Heart right ventricle (tissue), 16 donors: Measurements from ENCODE around the gene PRSS3. TPM values are rescaled to one million over a fixed set of nuclear protein-coding genes. Genes with fewer than 3 reads are reported as not detected.
"Not testable (repeated sequence)": the region's sequence is repeated elsewhere in the genome, so short reads cannot be mapped to it uniquely, and the experiment has no call there.

Source experiments
- ATAC-seq, 8 donors: fragments of 200-7000 bp; cut with Tn5 transposase; one replicate each; pipeline ENCODE4 v1.9.1; 2020; ENCODE audit warnings: mild to moderate bottlenecking in 8 of 8, moderate library complexity in 8 of 8, moderate number of reproducible peaks in 1 of 8
- DNase-seq, 2 donors: peaks; one replicate each; pipeline ENCODE4 v3.0.0-alpha.2; 2020
- H3K27ac ChIP-seq, 10 donors: fragments of 200-600 bp; sonication (generic) in 2 of 10; one replicate each; pipeline versions ENCODE4 v1.5.0 to v1.8.0; 2020 to 2022; ENCODE audit warnings: mild to moderate bottlenecking in 3 of 10
- H3K27me3 ChIP-seq, 7 donors: fragments of 200-600 bp; one replicate each; pipeline ENCODE4 v1.8.0; 2021 to 2022; ENCODE audit warnings: mild to moderate bottlenecking in 2 of 7
- H3K36me3 ChIP-seq, 9 donors: fragments of 200-600 bp; sonication (generic) in 1 of 9; one replicate each; pipeline versions ENCODE4 v1.5.0 to v1.8.0; 2020 to 2022; ENCODE audit warnings: mild to moderate bottlenecking in 2 of 9
- H3K4me1 ChIP-seq, 9 donors: fragments of 200-600 bp; sonication (generic) in 1 of 9; one replicate each; pipeline versions ENCODE4 v1.5.0 to v1.8.0; 2020 to 2022; ENCODE audit warnings: mild to moderate bottlenecking in 4 of 9
- H3K4me3 ChIP-seq, 10 donors: fragments of 200-600 bp; sonication (generic) in 2 of 10; one replicate each; pipeline versions ENCODE4 v1.5.0 to v1.8.0; 2020 to 2022; ENCODE audit warnings: mild to moderate bottlenecking in 7 of 10, moderate library complexity in 2 of 10
- H3K9me3 ChIP-seq, 11 donors: fragments of 200-600 bp in 10 of 11; sonication (generic) in 2 of 11; one replicate each; pipeline versions ENCODE4 v1.5.0 to v1.8.0; 2013 to 2022; ENCODE audit warnings: mild to moderate bottlenecking in 2 of 11, control low read depth in 1 of 11, moderate library complexity in 1 of 11
- CTCF ChIP-seq, 9 donors: fragments of 200-600 bp; sonication (generic) in 2 of 9; IDR thresholded peaks; one replicate each; pipeline versions ENCODE4 v1.5.0 to v1.8.0; 2021 to 2022; ENCODE audit warnings: antibody characterized with exemption in 9 of 9, mild to moderate bottlenecking in 5 of 9, moderate library complexity in 1 of 9
- WGBS, 2 donors: extraction: QIAGEN DNeasy Blood & Tissue Kit; methylation state at CpG; one replicate each; pipeline ENCODE4 v1.1.7; 2013; ENCODE audit warnings: inconsistent platforms in 1 of 2; 5-methylcytosine and 5-hydroxymethylcytosine counted together
- intact Hi-C, 10 donors: fragments of 100-400 bp; cut with DNase I; formaldehyde crosslinking; loops; one replicate each; pipeline versions ENCODE4 v1.11.1 to v1.14.2; 2022
- long read RNA-seq, 3 donors: library from polyadenylated mRNA; unstranded; transcript quantifications; one replicate each; pipeline ENCODE4 v2.0.0, GENCODE V29; 2020 to 2021
- polyA plus RNA-seq, 2 donors: library from polyadenylated mRNA; stranded (reverse); fragments of 200-250 nt; gene quantifications; one replicate each; pipeline ENCODE4 v1.2.3, GENCODE V29; 2013
- total RNA-seq, 10 donors: library from RNA; stranded (reverse); fragmentation: NEBNext Ultra II Directional in 3 of 10; extraction: Animal tissue kit (Norgen Biotek cat#: 25700) in 3 of 10; gene quantifications; one replicate each; pipeline versions ENCODE4 v1.2.1 to v1.2.4, GENCODE V29; 2021 to 2023
- donor health status: Arrhythmogenic right ventricular cardiomyopathy.
- donor health status: ischemic (EF 13 %, LVEDD 7.1; RV severe dilation, severe dysfunction).
- donor health status: healthy with polysubstance abuse.
- donor health status: DM: no; HTN: yes; CAD: no.
- donor health status: DM: no; HTN: no; CAD: no.
- donor health status: ischemic (EF 25% LVEDD 6.9; RV normal size, moderate dysfunction).
- donor health status: ischemic (EF 25% LVEDD 5.7; RV mildly dilated, moderate dysfunction).
- donor health status: healthy.
- donor health status: DM: yes; HTN: yes; CAD: no.
- donor health status: Ischemic cardiomyopathy.
- donor health status: ischemic (EF 35%, LVEDD 5.7; RV mildly dilated, moderate dysfunction).
- donor health status: nonischemic (EF 11% LVEDD 7.7; RV severe dilation, severe dysfunction).
- donor health status: DM: yes; HTN: yes; CAD: no.
- donor health status: PGD.
- donor health status: ischemic (EF 29% LVEDD 5.4; RV normal size, mild dysfunction).
- donor health status: nonischemic (EF 23%, LVEDD 6.1; RV moderate dilation, normal function).

PRSS3 gene
- total RNA-seq (1 to 10 TPM in 1 of 10 donors, under 1 TPM in 6, not detected in 3; 0.31 to 1.0 (median 0.77) TPM), polyA plus RNA-seq (under 1 TPM in 1 of 2 donors, not detected in 1; 0.07 TPM)
- long read RNA-seq, donor 1, result 0 reads
- long read RNA-seq, donor 2, result 0 reads
- long read RNA-seq, donor 3, result 0 reads

GRCh38 chr9:33795281-33795680, at the start of gene PRSS3:
PRSS3 (plus strand) TSS chr9:33795561; CDS start chr9:33795574, 13 bp downstream.
- Histone ChIP-seq H3K4me1 (no peaks in the 10 kb centered on the region), H3K27ac (no peak within 1 kb of the TSS), H3K4me3 (no peak within 1 kb of the TSS), H3K36me3 (no peaks in the 10 kb centered on the region), H3K9me3 (peaks cover 0 to 7% (median 0%) of the 10 kb centered on the region in 11 donors), H3K27me3 (peaks cover 0 to 2% (median 0%) of the 10 kb centered on the region in 7 donors)
- no peak for DNase-seq
- intact Hi-C loops, result no loop called here
- ATAC-seq, result no peak
- no peak for TF ChIP-seq CTCF (IDR thresholded peaks at IDR 0.05)
- WGBS, 2 donors, result 56 to 77% methylated on average over 4 of the region's 4 CpGs

- 87 to 88% methylated on average over 22 of the region's 22 CpGs for WGBS, 2 donors
- no peak for TF ChIP-seq CTCF (IDR thresholded peaks at IDR 0.05)
These were observed 46.6 kb upstream of the PRSS3 start for GRCh38 chr9:33748633-33749304.

GRCh38 chr9:33749305-33749654, 46.1 kb upstream of the PRSS3 start:
- DNase-seq, intact Hi-C loops, H3K36me3 ChIP-seq, H3K27ac ChIP-seq, H3K9me3 ChIP-seq, ATAC-seq: not testable (repeated sequence)
- peak overlapping the region in 1 of 10 donors; percentile 9 for H3K4me3 ChIP-seq
- WGBS, 2 donors, result 79 to 84% methylated on average over 6 of the region's 6 CpGs
- H3K4me1 ChIP-seq, result peaks cover 0 to 14% (median 7%) of the 10 kb centered on the region in 9 donors
- H3K27me3 ChIP-seq, result peaks cover 0 to 65% (median 51%) of the 10 kb centered on the region in 7 donors

More at GRCh38 chr9:33748633-33749304, 46.6 kb upstream of the PRSS3 start:
- Histone ChIP-seq H3K36me3 (no peaks in the 10 kb centered on the region), H3K9me3 (no peaks in the 10 kb centered on the region), H3K27ac (no peak overlapping the region), H3K4me1 (peaks cover 0 to 14% (median 7%) of the 10 kb centered on the region in 9 donors), H3K4me3 (peak overlapping the region in 1 of 10 donors; percentile 9), H3K27me3 (peaks cover 0 to 59% (median 46%) of the 10 kb centered on the region in 7 donors)
- ATAC-seq, result no peak
- intact Hi-C loops, result no loop called here
- DNase-seq, result no peak

DNA sequence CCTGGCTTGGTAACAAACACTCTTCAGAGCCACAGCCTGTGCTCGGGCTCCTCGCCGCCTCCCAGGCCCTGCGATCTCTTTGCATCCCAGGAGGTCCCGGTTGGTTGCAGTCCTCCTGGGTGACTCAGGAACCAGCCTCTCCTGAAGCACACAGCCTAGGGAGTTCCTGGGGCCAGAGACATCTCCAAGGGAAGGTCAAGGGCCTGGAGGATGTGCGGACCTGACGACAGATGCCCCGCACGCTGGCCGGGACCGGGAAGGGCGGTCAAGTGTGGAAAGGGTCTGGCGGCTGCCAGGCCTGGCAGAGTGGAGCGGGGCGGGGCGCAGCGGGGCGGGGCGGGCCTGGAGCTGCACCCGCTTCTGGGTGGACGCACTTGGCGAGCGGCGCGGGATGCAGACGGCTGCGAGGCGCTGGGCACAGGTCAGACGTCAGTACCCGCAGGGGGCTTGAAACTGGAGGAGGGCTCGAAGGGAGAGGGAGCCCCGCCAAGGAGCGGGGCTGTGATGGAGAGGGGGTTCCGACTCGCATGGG, 45.0 kb upstream of the PRSS3 start:
- 4 to 5% methylated on average over 35 of the region's 35 CpGs for WGBS, 2 donors
- Histone ChIP-seq H3K36me3 (no peaks in the 10 kb centered on the region), H3K4me3 (peak overlapping the region in 8 of 10 donors; percentile 2 to 31 (median 18)), H3K27me3 (peaks cover 0 to 75% (median 62%) of the 10 kb centered on the region in 7 donors), H3K9me3 (no peaks in the 10 kb centered on the region), H3K4me1 (peaks cover 0 to 14% (median 7%) of the 10 kb centered on the region in 9 donors), H3K27ac (no peak overlapping the region)
- ATAC-seq, result peak in 5 of 8 donors; percentile 34 to 86 (median 52)
- intact Hi-C loops, result no loop called here
- TF ChIP-seq CTCF (IDR thresholded peaks at IDR 0.05), result no peak
- peak in 1 of 2 donors; percentile 30 for DNase-seq
